ENCODE results near the gene SPATA25. TPM values are rescaled to one million over a fixed set of nuclear protein-coding genes. Genes with fewer than 3 reads are reported as not detected.

Gene SPATA25
- polyA plus RNA-seq, 1 donor (not counting 4 experiments of a cell fraction or from before 2014, with no cell fraction given), result not detected

- H3K36me3 ChIP-seq (ENCODE audit: control insufficient read depth in 2 of 2, extremely low read depth in 1 of 2, insufficient read depth in 2 of 2, low read length in 2 of 2), result peaks cover 7 to 12% of the 10 kb centered on the region in 2 experiments
- no peak overlapping the region for H2AFZ ChIP-seq (ENCODE audit: control insufficient read depth, low read length)
- H3K9me1 ChIP-seq (ENCODE audit: control insufficient read depth, extremely low read depth, insufficient read depth, low read length), result no peaks in the 10 kb centered on the region
- no peaks in the 10 kb centered on the region for H3K27me3 ChIP-seq (ENCODE audit: control insufficient read depth, extremely low read depth, insufficient read depth, low read length)
- no peaks in the 10 kb centered on the region for H4K20me1 ChIP-seq (ENCODE audit: control insufficient read depth, extremely low read depth, insufficient read depth, low read length)
- H3K27ac ChIP-seq (ENCODE audit: control insufficient read depth, insufficient read depth, low read length), result no peak overlapping the region
- dilution Hi-C loops (cut with MboI; ENCODE audit: extremely low pct_ligation_motif_present, low sequenced_read_pairs), result no loop called here
- H3K79me2 ChIP-seq (ENCODE audit: control insufficient read depth, insufficient read depth, low read length), result no peaks in the 10 kb centered on the region
- FAIRE-seq (no peak), DNase-seq (ENCODE audit: low read depth, low spot score) (no peak)
- H3K4me2 ChIP-seq (ENCODE audit: control insufficient read depth, extremely low read depth, insufficient read depth, low read depth, low read length), result no peak overlapping the region
- no peaks in the 10 kb centered on the region for H3K9me3 ChIP-seq (ENCODE audit: control insufficient read depth, low read depth, low read length)
- TF ChIP-seq EZH2 (IDR thresholded peaks at IDR 0.05; ENCODE audit: low read length) (no peak), CTCF (optimal IDR thresholded peaks at IDR 0.05 in 1 of 3, IDR thresholded peaks at IDR 0.05 in 1 of 3, conservative IDR thresholded peaks at IDR 0.05 in 1 of 3; ENCODE audit: extremely low read depth in 1 of 3, insufficient read depth in 2 of 3, low read length in 3 of 3) (no peak)
- H3K4me1 ChIP-seq (ENCODE audit: control insufficient read depth, extremely low read depth, insufficient read depth, low read length), result no peaks in the 10 kb centered on the region
- H3K9ac ChIP-seq (ENCODE audit: control insufficient read depth, extremely low read depth, insufficient read depth, low read length), result no peak overlapping the region
- H3K4me3 ChIP-seq (ENCODE audit: control insufficient read depth in 2 of 3, extremely low read depth in 1 of 3, insufficient read depth in 2 of 3, low read depth in 1 of 3, low read length in 3 of 3), result no peak overlapping the region
These were observed 38.3 kb downstream of the SPATA25 start for GRCh38 chr20:45848969-45849582.

- Histone ChIP-seq H3K9me1 (ENCODE audit: control insufficient read depth, extremely low read depth, insufficient read depth, low read length) (no peaks in the 10 kb centered on the region), H3K4me2 (ENCODE audit: control insufficient read depth, extremely low read depth, insufficient read depth, low read depth, low read length) (no peak overlapping the region), H2AFZ (ENCODE audit: control insufficient read depth, low read length) (no peak overlapping the region), H3K4me1 (ENCODE audit: control insufficient read depth, extremely low read depth, insufficient read depth, low read length) (no peaks in the 10 kb centered on the region), H3K36me3 (ENCODE audit: control insufficient read depth in 2 of 2, extremely low read depth in 1 of 2, insufficient read depth in 2 of 2, low read length in 2 of 2) (peaks cover 12% of the 10 kb centered on the region in 2 experiments), H3K9me3 (ENCODE audit: control insufficient read depth, low read depth, low read length) (no peaks in the 10 kb centered on the region), H3K9ac (ENCODE audit: control insufficient read depth, extremely low read depth, insufficient read depth, low read length) (no peak overlapping the region), H3K27me3 (ENCODE audit: control insufficient read depth, extremely low read depth, insufficient read depth, low read length) (no peaks in the 10 kb centered on the region), H4K20me1 (ENCODE audit: control insufficient read depth, extremely low read depth, insufficient read depth, low read length) (no peaks in the 10 kb centered on the region), H3K79me2 (ENCODE audit: control insufficient read depth, insufficient read depth, low read length) (no peaks in the 10 kb centered on the region), H3K27ac (ENCODE audit: control insufficient read depth, insufficient read depth, low read length) (no peak overlapping the region), H3K4me3 (ENCODE audit: control insufficient read depth in 2 of 3, extremely low read depth in 1 of 3, insufficient read depth in 2 of 3, low read depth in 1 of 3, low read length in 3 of 3) (no peak overlapping the region)
- no peak for TF ChIP-seq EZH2 (IDR thresholded peaks at IDR 0.05; ENCODE audit: low read length)
- no peak for TF ChIP-seq CTCF (optimal IDR thresholded peaks at IDR 0.05 in 1 of 3, IDR thresholded peaks at IDR 0.05 in 1 of 3, conservative IDR thresholded peaks at IDR 0.05 in 1 of 3; ENCODE audit: extremely low read depth in 1 of 3, insufficient read depth in 2 of 3, low read length in 3 of 3)
- FAIRE-seq, result no peak
- dilution Hi-C loops (cut with MboI; ENCODE audit: extremely low pct_ligation_motif_present, low sequenced_read_pairs), result no loop called here
- DNase-seq (ENCODE audit: low read depth, low spot score), result no peak
These were observed 39.0 kb downstream of the SPATA25 start for GRCh38 chr20:45848421-45848820.
